H1 (cell line): ENCODE measurements around the gene SFMBT2. TPM values are rescaled to one million over a fixed set of nuclear protein-coding genes. Genes with fewer than 3 reads are reported as not detected.

ENCODE experiments used
- CTCF ChIA-PET: fragments of 300-600 bp; sonication (Branson Sonifier 250); formaldehyde crosslinking; loops from one replicate; lab custom pipeline; 2021; ENCODE audit not compliant: partially characterized antibody; lab: Charles Lee
- POLR2A ChIA-PET: fragments of 300-600 bp; sonication (Branson Sonifier 250); formaldehyde crosslinking; loops from one replicate; lab custom pipeline; 2021; ENCODE audit warnings: inconsistent platforms; ENCODE audit not compliant: partially characterized antibody; lab: Charles Lee
- DNase-seq, 2 experiments: peaks; one replicate each; pipeline versions ENCODE4 v3.0.0 to v3.0.0-alpha.2; 2010 to 2022; ENCODE audit warnings: low spot score in 2 of 2, low read depth in 1 of 2, mixed read lengths in 1 of 2
- FAIRE-seq: peaks from 2 replicates; lab custom pipeline; 2011; peaks lifted over from hg19 to GRCh38; lab: Jason Lieb, UNC
- H2AFZ ChIP-seq: 2 replicates; pipeline ENCODE4 v1.8.1; 2012; ENCODE audit warnings: low read length, inconsistent platforms
- H2AK5ac ChIP-seq: 2 replicates; pipeline ENCODE4 v1.6.1; 2013; ENCODE audit warnings: low read depth, low read length
- H2BK120ac ChIP-seq: replicated peaks from 2 replicates; pipeline ENCODE3; 2013; ENCODE audit warnings: low read depth, low read length, inconsistent platforms
- H2BK12ac ChIP-seq: 2 replicates; pipeline ENCODE4 v1.6.1; 2013; ENCODE audit warnings: low read depth, low read length
- H2BK15ac ChIP-seq: 2 replicates; pipeline ENCODE4 v1.6.1; 2013; ENCODE audit warnings: low read length
- H2BK20ac ChIP-seq: 2 replicates; pipeline ENCODE4 v1.6.1; 2013; ENCODE audit warnings: low read length
- H2BK5ac ChIP-seq: 2 replicates; pipeline ENCODE4 v1.6.1; 2013; ENCODE audit warnings: low read depth, low read length
- H3K14ac ChIP-seq: 2 replicates; pipeline ENCODE4 v1.6.1; 2013; ENCODE audit warnings: inconsistent platforms; ENCODE audit not compliant: insufficient read length
- H3K18ac ChIP-seq: 2 replicates; pipeline ENCODE4 v1.6.1; 2013; ENCODE audit warnings: low read length; ENCODE audit errors: extremely low read depth
- H3K23ac ChIP-seq: 2 replicates; pipeline ENCODE4 v1.6.1; 2013; ENCODE audit warnings: inconsistent platforms; ENCODE audit not compliant: insufficient read length
- H3K23me2 ChIP-seq: 2 replicates; pipeline ENCODE4 v1.6.1; 2013; ENCODE audit warnings: low read depth, low read length
- H3K27ac ChIP-seq: 2 replicates; pipeline ENCODE4 v1.6.1; 2011; ENCODE audit warnings: low read depth, low read length, inconsistent platforms
- H3K27me3 ChIP-seq, 4 experiments: replicated peaks in 1 of 4; 1 replicate in 1 of 4; 2 replicates in 3 of 4; pipeline versions ENCODE4 v1.6.1 to v1.8.1; 2011 to 2013; ENCODE audit warnings: low read length in 3 of 4, mild to moderate bottlenecking in 3 of 4, inconsistent platforms in 2 of 4, mixed read lengths in 2 of 4, moderate library complexity in 1 of 4; ENCODE audit not compliant: control insufficient read depth in 3 of 4, insufficient read depth in 3 of 4; ENCODE audit errors: extremely low read depth in 1 of 4
- H3K36me3 ChIP-seq, 4 experiments: 2 replicates each; pipeline versions ENCODE4 v1.6.1 to v1.8.1; 2011 to 2013; ENCODE audit warnings: mild to moderate bottlenecking in 4 of 4, low read length in 3 of 4, moderate library complexity in 2 of 4, control low read depth in 1 of 4, inconsistent platforms in 1 of 4; ENCODE audit not compliant: insufficient read depth in 4 of 4, control insufficient read depth in 2 of 4
- H3K4ac ChIP-seq: replicated peaks from 2 replicates; pipeline ENCODE3; 2013; ENCODE audit warnings: low read length, low read depth, mixed read lengths, inconsistent platforms; ENCODE audit not compliant: insufficient read length
- H3K4me1 ChIP-seq, 4 experiments: replicated peaks in 1 of 4; 1 replicate in 1 of 4; 2 replicates in 3 of 4; pipeline versions ENCODE4 v1.6.1 to v1.8.1; 2011 to 2013; ENCODE audit warnings: low read length in 3 of 4, inconsistent platforms in 2 of 4, mixed read lengths in 1 of 4; ENCODE audit not compliant: insufficient read depth in 4 of 4, control insufficient read depth in 3 of 4
- H3K4me2 ChIP-seq, 2 experiments: 2 replicates each; pipeline versions ENCODE4 v1.6.1 to v1.8.1; 2011 to 2013; ENCODE audit warnings: low read depth in 2 of 2, low read length in 2 of 2, control low read depth in 1 of 2, inconsistent platforms in 1 of 2, mild to moderate bottlenecking in 1 of 2; ENCODE audit not compliant: insufficient read depth in 1 of 2
- H3K4me3 ChIP-seq, 4 experiments: fragments of 200-600, 300-600 bp in 1 of 4; sonication (generic), shearing (Covaris generic), sonication (Bioruptor Twin) in 1 of 4; 2 replicates each; pipeline versions ENCODE4 v1.5.1 to v1.8.1; 2011 to 2016; ENCODE audit warnings: low read length in 4 of 4, low read depth in 3 of 4, control low read depth in 2 of 4, inconsistent platforms in 2 of 4, mild to moderate bottlenecking in 2 of 4, mixed read lengths in 1 of 4, moderate library complexity in 1 of 4; ENCODE audit not compliant: insufficient read depth in 2 of 4; ENCODE audit errors: extremely low read depth in 1 of 4
- H3K56ac ChIP-seq: replicated peaks from 2 replicates; pipeline ENCODE3; 2013; ENCODE audit warnings: low read depth, mild to moderate bottlenecking, mixed read lengths, low read length, inconsistent platforms; ENCODE audit not compliant: insufficient read length
- H3K79me1 ChIP-seq: 2 replicates; pipeline ENCODE4 v1.6.1; 2013; ENCODE audit warnings: low read depth, low read length, control low read depth
- H3K79me2 ChIP-seq, 2 experiments: 2 replicates each; pipeline versions ENCODE4 v1.6.1 to v1.8.1; 2012 to 2013; ENCODE audit warnings: low read length in 2 of 2, mild to moderate bottlenecking in 2 of 2, inconsistent platforms in 1 of 2; ENCODE audit not compliant: insufficient read depth in 2 of 2, control insufficient read depth in 1 of 2
- H3K9ac ChIP-seq, 4 experiments: replicated peaks in 1 of 4; 1 replicate in 1 of 4; 2 replicates in 3 of 4; pipeline versions ENCODE4 v1.6.1 to v1.8.1; 2011 to 2013; ENCODE audit warnings: low read depth in 3 of 4, low read length in 3 of 4, control low read depth in 2 of 4, mild to moderate bottlenecking in 2 of 4, moderate library complexity in 2 of 4, inconsistent platforms in 1 of 4; ENCODE audit errors: extremely low read depth in 1 of 4
- H3K9me3 ChIP-seq, 2 experiments: 2 replicates each; pipeline versions ENCODE4 v1.6.1 to v1.8.1; 2012 to 2013; ENCODE audit warnings: mild to moderate bottlenecking in 2 of 2, moderate library complexity in 2 of 2, control low read depth in 1 of 2, inconsistent platforms in 1 of 2, low read depth in 1 of 2, low read length in 1 of 2, mixed read lengths in 1 of 2; ENCODE audit not compliant: insufficient read depth in 2 of 2
- H4K20me1 ChIP-seq, 2 experiments: replicated peaks in 1 of 2; 2 replicates each; pipeline versions ENCODE3 to v1.8.1; 2011 to 2013; ENCODE audit warnings: inconsistent platforms in 2 of 2, low read length in 2 of 2, mild to moderate bottlenecking in 1 of 2; ENCODE audit not compliant: insufficient read depth in 2 of 2, control insufficient read depth in 1 of 2
- H4K5ac ChIP-seq: 2 replicates; pipeline ENCODE4 v1.6.1; 2013; ENCODE audit warnings: low read length, low read depth, mixed read lengths, inconsistent platforms; ENCODE audit not compliant: insufficient read length
- H4K8ac ChIP-seq: 2 replicates; pipeline ENCODE4 v1.8.0; 2013; ENCODE audit warnings: mild to moderate bottlenecking, moderate library complexity, low read length, inconsistent platforms; ENCODE audit not compliant: insufficient read depth; ENCODE audit errors: extremely low read depth
- H4K91ac ChIP-seq: replicated peaks from 2 replicates; pipeline ENCODE3; 2013; ENCODE audit warnings: low read length, mixed read lengths, inconsistent platforms; ENCODE audit not compliant: insufficient read length
- CTBP2 ChIP-seq: IDR thresholded peaks from 2 replicates; pipeline ENCODE4 v1.7.0; 2011; ENCODE audit warnings: borderline replicate concordance, mild to moderate bottlenecking, moderate library complexity, mixed read lengths, low read length; ENCODE audit not compliant: insufficient read depth, insufficient read length
- GABPA ChIP-seq: IDR thresholded peaks from 2 replicates; pipeline ENCODE4 v1.6.1; 2011; ENCODE audit warnings: mild to moderate bottlenecking, low read length, moderate library complexity, borderline replicate concordance; ENCODE audit not compliant: insufficient read depth
- HDAC6 ChIP-seq: IDR thresholded peaks from one replicate; pipeline ENCODE4 v1.7.1; 2012; ENCODE audit warnings: low read depth, mild to moderate bottlenecking, inconsistent platforms, low read length, moderate library complexity
- JUN ChIP-seq: IDR thresholded peaks from 2 replicates; pipeline ENCODE4 v1.6.1; 2011; ENCODE audit warnings: low read depth, mild to moderate bottlenecking, improper control_type of control experiment, low read length
- KDM1A ChIP-seq: fragments of 200-600, 300-600 bp; sonication (generic); IDR thresholded peaks from 2 replicates; pipeline ENCODE4 v1.7.1; 2016; ENCODE audit warnings: mild to moderate bottlenecking, low read length, borderline replicate concordance
- MAFK ChIP-seq: IDR thresholded peaks from 2 replicates; pipeline ENCODE4 v1.6.1; 2012; ENCODE audit warnings: low read depth, mild to moderate bottlenecking, improper control_type of control experiment, low read length
- MAX ChIP-seq: IDR thresholded peaks from 2 replicates; pipeline ENCODE4 v1.6.1; 2012; ENCODE audit warnings: inconsistent platforms
- RFX5 ChIP-seq: IDR thresholded peaks from 2 replicates; pipeline ENCODE4 v1.6.1; 2011; ENCODE audit warnings: low read depth, low read length, improper control_type of control experiment, borderline replicate concordance
- RNF2 ChIP-seq: fragments of 200-900, 300-1000 bp; sonication (generic); IDR thresholded peaks from 2 replicates; pipeline ENCODE4 v1.7.1; 2016; ENCODE audit warnings: borderline replicate concordance, low read depth, mild to moderate bottlenecking, antibody characterized with exemption, low read length; ENCODE audit not compliant: poor library complexity, severe bottlenecking; ENCODE audit errors: missing control alignments
- SRF ChIP-seq: IDR thresholded peaks from 2 replicates; pipeline ENCODE4 v1.6.1; 2011; ENCODE audit warnings: mild to moderate bottlenecking, low read depth, low read length, moderate library complexity
- TAF7 ChIP-seq: optimal IDR thresholded peaks from 2 replicates; pipeline ENCODE3; 2011; ENCODE audit warnings: low read depth, mild to moderate bottlenecking, inconsistent platforms, low read length, moderate library complexity, borderline replicate concordance
- USF2 ChIP-seq: IDR thresholded peaks from 2 replicates; pipeline ENCODE4 v1.6.1; 2011; ENCODE audit warnings: low read length, improper control_type of control experiment
- WGBS, 2 experiments: shearing (Covaris generic) in 1 of 2; methylation state at CpG; one replicate each; pipeline versions ENCODE4 v1.1.6 to v1.1.7; 2013 to 2015; ENCODE audit warnings: low lambda C conversion rate in 2 of 2, mixed read lengths in 2 of 2, inconsistent platforms in 1 of 2, low coverage in 1 of 2, missing lambda C conversion rate in 1 of 2; ENCODE audit not compliant: insufficient replicate concordance in 2 of 2, insufficient coverage in 1 of 2, insufficient read length in 1 of 2; ENCODE audit errors: extremely low coverage in 1 of 2, missing lambda C conversion rate in 1 of 2; 5-methylcytosine and 5-hydroxymethylcytosine counted together
- polyA plus RNA-seq, 7 experiments: library from polyadenylated mRNA; depleted of rRNA in 3 of 7; stranded (reverse) in 5 of 7; unstranded in 2 of 7; fragments of >200 nt in 5 of 7; fragments of 200-250 nt in 2 of 7; gene quantifications; 1 replicate in 5 of 7; 2 replicates in 1 of 7; 4 replicates in 1 of 7; pipeline versions ENCODE4 v1.2.1 to v1.2.3, GENCODE V29; 2011 to 2013; ENCODE audit warnings: missing spikeins in 2 of 7, mixed read lengths in 2 of 7
- total RNA-seq: library from RNA; stranded (reverse); fragmentation: NEBNext Ultra II Directional; extraction: Animal tissue kit (Norgen Biotek cat#: 25700); gene quantifications from 2 replicates; pipeline ENCODE4 v1.2.1, GENCODE V29; 2021

Gene SFMBT2
- total and polyA plus RNA-seq, 2 of the 8 experiments (the other 6 are each of a cell fraction or from before 2014, with no cell fraction given) = 2.9 to 11.0 TPM

GRCh38 chr10:7194571-7194970, 216.3 kb downstream of the SFMBT2 start:
- no peak overlapping the region for H2BK5ac ChIP-seq
- H3K4me1 ChIP-seq = no peaks in the 10 kb centered on the region
- H2BK12ac ChIP-seq = no peak overlapping the region
- no peak overlapping the region for H2AFZ ChIP-seq
- no peaks in the 10 kb centered on the region for H3K79me1 ChIP-seq
- no peaks in the 10 kb centered on the region for H4K20me1 ChIP-seq
- ChIA-PET POLR2A (no interaction called here), CTCF (no interaction called here)
- H2BK20ac ChIP-seq = no peak overlapping the region
- no peak overlapping the region for H3K4me3 ChIP-seq
- no peak overlapping the region for H3K56ac ChIP-seq
- H2AK5ac ChIP-seq = no peak overlapping the region
- 95% methylated on average over 5 of the region's 5 CpGs; no CpG with 5 or more reads in 1 of the 2 experiments for WGBS, 2 experiments
- no peak for FAIRE-seq
- no peak overlapping the region for H3K14ac ChIP-seq
- DNase-seq = no peak
- no peak overlapping the region for H3K9ac ChIP-seq
- H3K4me2 ChIP-seq = no peak overlapping the region
- H4K8ac ChIP-seq = no peak overlapping the region
- no peak overlapping the region for H3K27ac ChIP-seq
- H3K23me2 ChIP-seq = no peaks in the 10 kb centered on the region
- peaks cover 0 to 18% (median 8%) of the 10 kb centered on the region in 4 experiments; a peak in 6 of 8 replicates for H3K36me3 ChIP-seq
- no peak overlapping the region for H3K18ac ChIP-seq
- no peaks in the 10 kb centered on the region for H3K9me3 ChIP-seq
- H3K79me2 ChIP-seq = no peaks in the 10 kb centered on the region
- no peak overlapping the region for H3K23ac ChIP-seq
- no peak overlapping the region for H2BK15ac ChIP-seq
- no peak overlapping the region for H3K4ac ChIP-seq
- no peak overlapping the region for H2BK120ac ChIP-seq
- H4K91ac ChIP-seq = no peak overlapping the region
- no peaks in the 10 kb centered on the region for H3K27me3 ChIP-seq
- H4K5ac ChIP-seq = no peak overlapping the region
- TF ChIP-seq RNF2 = no peak
- TF ChIP-seq TAF7 = no peak
- TF ChIP-seq USF2 = no peak
- TF ChIP-seq CTBP2 = no peak
- no peak for TF ChIP-seq MAFK
- no peak for TF ChIP-seq JUN
- TF ChIP-seq SRF = no peak
- no peak for TF ChIP-seq KDM1A
- no peak for TF ChIP-seq MAX
- no peak for TF ChIP-seq HDAC6
- no peak for TF ChIP-seq RFX5
- no peak for TF ChIP-seq GABPA
